Skeletal muscle tissue (tissue), 4 donors: ENCODE data around the gene TOR4A. TPM values are rescaled to one million over a fixed set of nuclear protein-coding genes. Genes with fewer than 3 reads are reported as not detected.
"Not testable (repeated sequence)": the region's sequence is repeated elsewhere in the genome, so short reads cannot be mapped to it uniquely, and the experiment has no call there.

ENCODE experiments used
- H3K27ac ChIP-seq: one replicate; pipeline ENCODE4 v1.7.0; 2013; ENCODE audit warnings: mild to moderate bottlenecking, low read depth, low read length, inconsistent platforms
- H3K27me3 ChIP-seq, 3 donors: one replicate each; pipeline ENCODE4 v1.7.0; 2013; ENCODE audit warnings: low read length in 3 of 3; ENCODE audit not compliant: control insufficient read depth in 3 of 3, insufficient read depth in 3 of 3
- H3K36me3 ChIP-seq, 3 donors: one replicate each; pipeline ENCODE4 v1.7.0; 2013; ENCODE audit warnings: low read length in 3 of 3; ENCODE audit not compliant: control insufficient read depth in 3 of 3, insufficient read depth in 3 of 3
- H3K4me1 ChIP-seq, 3 donors: one replicate each; pipeline ENCODE4 v1.7.0; 2013; ENCODE audit warnings: low read length in 3 of 3, mild to moderate bottlenecking in 3 of 3; ENCODE audit not compliant: control insufficient read depth in 3 of 3, insufficient read depth in 3 of 3
- H3K4me3 ChIP-seq, 3 donors: one replicate each; pipeline ENCODE4 v1.7.0; 2013; ENCODE audit warnings: low read length in 3 of 3
- H3K9ac ChIP-seq, 3 donors: one replicate each; pipeline ENCODE4 v1.7.0; 2013; ENCODE audit warnings: low read length in 3 of 3, mild to moderate bottlenecking in 3 of 3, moderate library complexity in 2 of 3, low read depth in 1 of 3
- H3K9me3 ChIP-seq, 3 donors: one replicate each; pipeline ENCODE4 v1.7.0; 2013; ENCODE audit warnings: low read length in 3 of 3; ENCODE audit not compliant: control insufficient read depth in 3 of 3
- total RNA-seq: library from RNA; depleted of rRNA; stranded (reverse); fragments of >200 nt; gene quantifications from one replicate; pipeline ENCODE4 v1.2.3, GENCODE V29; 2014
- donor health status: Osteomylitis.

Gene TOR4A
- total RNA-seq, 1 donor from 2014 or later = 2.1 TPM

DNA sequence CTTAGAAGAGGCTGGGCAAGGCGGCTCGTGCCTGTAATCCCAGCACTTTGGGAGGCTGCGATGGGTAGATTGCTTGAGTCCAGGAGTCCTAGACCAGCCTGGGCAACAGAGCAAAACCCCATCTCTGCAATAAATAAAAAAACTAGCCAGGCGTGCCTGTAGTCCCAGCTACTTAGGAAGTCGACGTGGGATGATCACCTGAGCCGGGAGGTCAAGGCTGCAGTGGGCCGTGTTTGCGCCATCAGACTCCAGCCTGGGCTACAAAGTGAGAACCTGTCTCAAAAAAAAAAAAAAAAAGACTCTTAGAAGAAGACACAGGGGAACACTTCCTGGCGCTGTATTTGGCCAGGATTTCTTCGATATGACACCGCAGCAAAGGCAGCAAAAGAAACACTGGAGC, 48.3 kb downstream of the TOR4A start:
- H3K4me3 ChIP-seq = no peak overlapping the region
- peaks cover 0 to 2% (median 0%) of the 10 kb centered on the region in 3 donors for H3K36me3 ChIP-seq
- H3K4me1 ChIP-seq = peaks cover 0 to 4% (median 0%) of the 10 kb centered on the region in 3 donors
- no peak overlapping the region for H3K9ac ChIP-seq
- no peaks in the 10 kb centered on the region for H3K27me3 ChIP-seq
- no peak overlapping the region for H3K27ac ChIP-seq
- H3K9me3 ChIP-seq = no peaks in the 10 kb centered on the region

DNA sequence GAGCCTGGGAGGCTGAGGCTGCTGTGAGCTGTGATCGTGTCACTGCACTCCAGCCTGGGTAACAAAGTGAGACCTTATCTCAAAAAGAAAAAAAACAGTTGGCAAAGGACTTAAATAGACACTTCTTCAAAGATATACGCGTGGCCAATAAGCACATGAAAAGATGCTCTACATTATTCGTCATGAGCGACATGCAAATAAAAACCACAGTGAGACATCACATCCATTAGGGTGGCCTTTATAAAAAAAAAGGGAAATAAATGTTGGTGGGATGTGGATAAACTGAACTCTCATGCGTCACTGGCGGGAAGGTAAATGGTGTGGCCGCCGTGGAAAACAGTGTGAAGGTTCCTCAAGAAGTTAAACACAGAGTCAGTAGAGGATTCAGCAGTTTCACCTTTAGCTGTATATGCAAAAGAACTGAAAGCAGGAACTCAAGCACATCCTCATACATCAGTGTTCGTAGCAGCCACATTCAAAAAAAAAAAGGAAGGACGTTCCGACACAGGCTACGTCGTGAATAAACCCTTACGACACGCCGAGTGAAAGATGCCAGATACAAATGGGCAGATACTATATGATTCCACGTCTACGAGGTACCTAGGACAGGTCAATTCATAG, 49.0 kb downstream of the TOR4A start:
- H3K4me3 ChIP-seq = no peak overlapping the region
- H3K27ac ChIP-seq = no peak overlapping the region
- H3K4me1 ChIP-seq = no peaks in the 10 kb centered on the region
- H3K27me3 ChIP-seq = no peaks in the 10 kb centered on the region
- peaks cover 0 to 2% (median 0%) of the 10 kb centered on the region in 3 donors for H3K36me3 ChIP-seq
- no peak overlapping the region for H3K9ac ChIP-seq
- no peaks in the 10 kb centered on the region for H3K9me3 ChIP-seq

DNA sequence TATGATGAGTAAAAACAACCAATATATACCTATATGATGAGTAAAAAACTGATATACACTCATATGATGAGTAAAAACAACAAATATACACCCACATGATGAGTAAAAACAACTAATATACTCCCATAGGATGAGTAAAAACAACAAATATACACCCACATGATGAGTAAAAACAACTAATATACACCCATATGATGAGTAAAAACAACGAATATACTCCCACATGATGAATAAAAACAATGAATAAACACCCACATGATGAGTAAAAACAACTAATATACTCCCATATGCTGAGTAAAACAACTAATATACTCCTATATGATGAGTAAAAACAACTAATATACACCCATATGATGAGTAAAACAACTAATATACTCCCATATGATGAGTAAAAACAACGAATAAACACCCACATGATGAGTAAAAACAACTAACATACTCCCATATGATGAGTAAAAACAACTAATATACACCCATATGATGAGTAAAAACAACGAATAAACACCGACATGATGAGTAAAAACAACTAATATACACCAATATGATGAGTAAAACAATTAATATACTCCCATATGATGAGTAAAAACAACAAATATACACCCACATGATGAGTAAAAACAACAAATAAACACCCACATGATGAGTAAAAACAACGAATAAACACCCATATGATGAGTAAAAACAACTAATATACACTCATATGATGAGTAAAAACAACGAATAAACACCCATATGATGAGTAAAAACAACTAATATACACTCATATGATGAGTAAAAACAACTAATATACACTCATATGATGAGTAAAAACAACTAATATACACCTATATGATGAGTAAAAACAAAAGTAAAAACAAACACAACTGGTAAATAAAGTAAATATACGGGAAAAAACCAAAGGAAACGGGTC, 50.4 kb downstream of the TOR4A start:
- H3K4me1 ChIP-seq, H3K27ac ChIP-seq, H3K9me3 ChIP-seq, H3K9ac ChIP-seq, H3K36me3 ChIP-seq, H3K4me3 ChIP-seq, H3K27me3 ChIP-seq: not testable (repeated sequence)

DNA sequence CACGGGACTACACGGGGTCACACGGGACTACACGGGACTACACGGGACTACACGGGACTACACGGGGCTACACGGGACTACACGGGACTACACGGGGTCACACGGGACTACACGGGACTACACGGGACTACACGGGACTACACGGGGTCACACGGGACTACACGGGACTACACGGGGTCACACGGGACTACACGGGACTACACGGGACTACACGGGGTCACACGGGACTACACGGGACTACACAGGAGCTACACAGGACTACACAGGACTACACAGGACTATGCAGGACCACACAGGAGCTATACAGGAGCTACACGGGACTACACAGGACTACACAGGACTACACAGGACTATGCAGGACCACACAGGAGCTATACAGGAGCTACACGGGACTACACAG, 52.1 kb downstream of the TOR4A start:
- H3K9ac ChIP-seq, H3K4me3 ChIP-seq, H3K27ac ChIP-seq, H3K4me1 ChIP-seq, H3K36me3 ChIP-seq, H3K9me3 ChIP-seq, H3K27me3 ChIP-seq: not testable (repeated sequence)

DNA sequence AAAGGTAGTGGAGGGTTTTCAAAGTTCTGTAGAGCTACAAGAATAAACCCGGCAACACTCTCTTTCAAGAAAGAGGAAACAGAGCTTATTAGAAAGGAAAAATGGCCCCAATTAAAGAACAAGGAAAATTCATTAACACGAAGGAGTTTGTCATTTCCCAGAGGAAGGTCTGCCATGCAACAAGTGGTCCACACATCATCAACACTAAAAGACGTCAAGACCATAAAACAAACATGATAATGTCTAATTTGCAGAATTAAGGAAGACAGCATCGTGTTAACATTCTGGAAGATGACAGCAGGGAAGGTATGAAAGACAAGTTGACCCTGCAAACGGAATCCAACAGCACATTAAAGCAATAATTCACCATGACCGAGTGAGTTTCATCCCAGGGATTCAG, 53.2 kb downstream of the TOR4A start:
- H3K4me1 ChIP-seq = no peaks in the 10 kb centered on the region
- H3K9ac ChIP-seq = no peak overlapping the region
- no peaks in the 10 kb centered on the region for H3K27me3 ChIP-seq
- H3K4me3 ChIP-seq = no peak overlapping the region
- no peak overlapping the region for H3K27ac ChIP-seq
- H3K36me3 ChIP-seq = peaks cover 0 to 2% (median 0%) of the 10 kb centered on the region in 3 donors
- H3K9me3 ChIP-seq = no peaks in the 10 kb centered on the region

DNA sequence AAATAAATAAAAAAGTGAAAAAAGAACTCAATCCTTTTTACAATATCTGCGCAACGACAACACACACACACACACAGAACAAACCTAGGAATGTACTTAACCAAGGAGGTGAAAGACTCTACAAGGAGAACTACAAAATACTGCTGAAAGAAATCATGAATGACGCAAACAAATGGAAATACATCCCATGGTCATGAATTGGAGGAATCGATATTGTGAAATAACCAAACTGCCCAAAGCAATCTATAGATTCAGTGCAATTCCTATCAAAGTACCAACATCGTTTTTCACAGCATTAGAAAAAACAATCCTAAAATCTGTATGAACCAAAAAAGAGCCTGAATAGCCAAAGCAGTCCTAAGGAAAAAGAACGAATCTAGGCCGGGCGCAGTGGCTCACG, 54.4 kb downstream of the TOR4A start:
- Histone ChIP-seq H3K36me3 (peaks cover 0 to 4% (median 0%) of the 10 kb centered on the region in 3 donors), H3K27me3 (no peaks in the 10 kb centered on the region), H3K9ac (no peak overlapping the region), H3K4me1 (no peaks in the 10 kb centered on the region), H3K4me3 (no peak overlapping the region), H3K27ac (no peak overlapping the region), H3K9me3 (peaks cover 0 to 4% (median 0%) of the 10 kb centered on the region in 3 donors)

Other genes starting within 250 kb of the TOR4A start
- 5.2 TPM for gene ABCA2, start 249.5 kb upstream of the TOR4A start, total RNA-seq
- not detected for gene FUT7, start 245.6 kb upstream of the TOR4A start, total RNA-seq
- gene NPDC1, start 231.5 kb upstream of the TOR4A start, total RNA-seq = 5.7 TPM
- gene ENTPD2, start 223.7 kb upstream of the TOR4A start, total RNA-seq = 5.2 TPM
- gene SAPCD2, start 207.2 kb upstream of the TOR4A start, total RNA-seq = 1.0 TPM
- 1.0 TPM for gene UAP1L1, start 200.2 kb upstream of the TOR4A start, total RNA-seq
- 31.8 TPM for gene MAN1B1, start 190.7 kb upstream of the TOR4A start, total RNA-seq
- gene DPP7, start 163.0 kb upstream of the TOR4A start, total RNA-seq = 19.8 TPM
- gene GRIN1, start 138.6 kb upstream of the TOR4A start, total RNA-seq = not detected
- not detected for gene LRRC26, start 107.7 kb upstream of the TOR4A start, total RNA-seq
- not detected for gene TMEM210, start 105.7 kb upstream of the TOR4A start, total RNA-seq
- gene ANAPC2, start 89.2 kb upstream of the TOR4A start, total RNA-seq = 21.4 TPM
- 47.0 TPM for gene SSNA1, start 89.0 kb upstream of the TOR4A start, total RNA-seq
- gene TPRN, start 77.0 kb upstream of the TOR4A start, total RNA-seq = 2.6 TPM
- 32.9 TPM for gene TMEM203, start 72.1 kb upstream of the TOR4A start, total RNA-seq
- 4.7 TPM for gene NDOR1, start 72.0 kb upstream of the TOR4A start, total RNA-seq
- not detected for gene RNF208, start 55.5 kb upstream of the TOR4A start, total RNA-seq
- not detected for gene CYSRT1, start 52.6 kb upstream of the TOR4A start, total RNA-seq
- gene RNF224, start 50.2 kb upstream of the TOR4A start, total RNA-seq = not detected
- not detected for gene SLC34A3, start 46.8 kb upstream of the TOR4A start, total RNA-seq
- gene TUBB4B, start 36.4 kb upstream of the TOR4A start, total RNA-seq = 97.1 TPM
- gene STPG3, start 26.4 kb upstream of the TOR4A start, total RNA-seq = not detected
- 33.9 TPM for gene NELFB, start 22.4 kb upstream of the TOR4A start, total RNA-seq
- gene NRARP, start 24.5 kb downstream of the TOR4A start, total RNA-seq = 2.1 TPM
- 8.4 TPM for gene EXD3, start 145.4 kb downstream of the TOR4A start, total RNA-seq
- gene NOXA1, start 145.7 kb downstream of the TOR4A start, total RNA-seq = 0.52 TPM
- not detected for gene ENTPD8, start 163.6 kb downstream of the TOR4A start, total RNA-seq
- gene NSMF, start 181.6 kb downstream of the TOR4A start, total RNA-seq = 4.2 TPM